DMS79 (cell line): ENCODE data around the gene KANK2.
"Not testable (repeated sequence)": the region's sequence is repeated elsewhere in the genome, so short reads cannot be mapped to it uniquely, and the experiment has no call there.

ENCODE experiments used
- DNase-seq: peaks from one replicate; lab custom pipeline; 2025; lab: John Stamatoyannopoulos, UW

Gene KANK2

GRCh38 chr19:11140023-11140538, 57.3 kb downstream of the KANK2 start:
- not testable (repeated sequence) for DNase-seq

GRCh38 chr19:11138601-11139300, 58.6 kb downstream of the KANK2 start:
- DNase-seq, result peak; percentile 5

GRCh38 chr19:11137542-11138384, 59.6 kb downstream of the KANK2 start:
- peak; percentile 78 for DNase-seq

- no peak for DNase-seq
Observed at GRCh38 chr19:11136400-11137101, 60.8 kb downstream of the KANK2 start.

- no peak for DNase-seq
Observed at GRCh38 chr19:11131471-11131870, 65.9 kb downstream of the KANK2 start.

GRCh38 chr19:11130824-11131455, 66.4 kb downstream of the KANK2 start:
- DNase-seq, result no peak

- no peak for DNase-seq
Observed at GRCh38 chr19:11127905-11128304, 69.4 kb downstream of the KANK2 start.

GRCh38 chr19:11125994-11126685, 71.2 kb downstream of the KANK2 start:
- peak; percentile 37 for DNase-seq

GRCh38 chr19:11124157-11124556, 73.2 kb downstream of the KANK2 start:
- not testable (repeated sequence) for DNase-seq

GRCh38 chr19:11123114-11123513, 74.2 kb downstream of the KANK2 start:
- DNase-seq, result no peak

- not testable (repeated sequence) for DNase-seq
Observed at GRCh38 chr19:11121963-11122362, 75.4 kb downstream of the KANK2 start.

GRCh38 chr19:11116507-11116906, 80.8 kb downstream of the KANK2 start:
- DNase-seq, result no peak

- DNase-seq, result no peak
Observed at GRCh38 chr19:11115895-11116446, 81.4 kb downstream of the KANK2 start.

GRCh38 chr19:11115042-11115441, 82.3 kb downstream of the KANK2 start:
- no peak for DNase-seq
